Osteocyte (in vitro differentiated cells): Measurements from ENCODE around the gene CASP8AP2. TPM values are rescaled to one million over a fixed set of nuclear protein-coding genes. Genes with fewer than 3 reads are reported as not detected.

Source experiments
- DNase-seq: peaks from one replicate; pipeline ENCODE4 v3.0.0; 2021; ENCODE audit warnings: mixed read lengths; ENCODE audit not compliant: unreplicated experiment; ENCODE audit errors: extremely low spot score
- H3K27ac Mint-ChIP-seq: one replicate; pipeline ENCODE4 v1.8.0; 2021; ENCODE audit warnings: mild to moderate bottlenecking, mixed read lengths; ENCODE audit not compliant: unreplicated experiment
- H3K27me3 Mint-ChIP-seq: one replicate; pipeline ENCODE4 v1.8.0; 2021; ENCODE audit warnings: mixed read lengths; ENCODE audit not compliant: unreplicated experiment
- H3K36me3 Mint-ChIP-seq: one replicate; pipeline ENCODE4 v1.8.0; 2021; ENCODE audit warnings: mixed read lengths; ENCODE audit not compliant: unreplicated experiment
- H3K4me1 Mint-ChIP-seq: one replicate; pipeline ENCODE4 v1.8.0; 2021; ENCODE audit warnings: mixed read lengths; ENCODE audit not compliant: unreplicated experiment
- H3K4me3 Mint-ChIP-seq: one replicate; pipeline ENCODE4 v1.8.0; 2021; ENCODE audit warnings: mild to moderate bottlenecking, moderate library complexity, mixed read lengths; ENCODE audit not compliant: unreplicated experiment
- H3K9me3 Mint-ChIP-seq: one replicate; pipeline ENCODE4 v1.8.0; 2021; ENCODE audit warnings: mixed read lengths; ENCODE audit not compliant: unreplicated experiment
- total RNA-seq: library from RNA; stranded (reverse); gene quantifications from 2 replicates; pipeline ENCODE4 v1.2.1, GENCODE V29; 2021
- TF ChIP-seq, protein P1 (sequence below): fragments of 200-600 bp; sonication (generic); IDR thresholded peaks from 2 replicates; pipeline ENCODE4 v1.5.0; 2021; ENCODE audit warnings: antibody characterized with exemption, mild to moderate bottlenecking, moderate library complexity

CASP8AP2 gene
- total RNA-seq, 1 donor from 2014 or later = 15.2 TPM

DNA sequence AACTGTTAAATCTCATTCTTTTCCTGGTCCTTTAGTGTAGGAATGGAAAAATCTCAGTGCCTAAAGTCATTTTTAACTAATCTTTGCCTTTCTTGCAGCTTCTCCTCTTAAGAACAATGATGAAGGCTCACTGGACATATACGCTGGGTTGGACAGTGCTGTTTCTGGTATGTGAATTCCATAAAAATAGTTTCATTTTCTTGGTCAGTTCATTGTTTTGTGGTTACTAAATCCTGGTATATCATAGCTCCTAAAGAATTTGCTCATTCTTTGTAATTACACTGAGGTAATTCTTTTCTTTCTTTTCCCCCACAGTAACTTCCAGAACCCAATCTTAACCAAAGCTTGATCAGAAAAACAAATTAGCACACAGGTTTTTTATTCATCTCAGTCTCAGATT is 23.4 kb downstream of the CASP8AP2 start:
- DNase-seq = no peak
- Mint-ChIP-seq H3K27ac (no peak overlapping the region), H3K4me1 (peaks cover 3% of the 10 kb centered on the region), H3K9me3 (no peaks in the 10 kb centered on the region), H3K4me3 (no peak overlapping the region), H3K36me3 (peaks cover 34% of the 10 kb centered on the region), H3K27me3 (no peaks in the 10 kb centered on the region)
- TF ChIP-seq, protein P1, sequence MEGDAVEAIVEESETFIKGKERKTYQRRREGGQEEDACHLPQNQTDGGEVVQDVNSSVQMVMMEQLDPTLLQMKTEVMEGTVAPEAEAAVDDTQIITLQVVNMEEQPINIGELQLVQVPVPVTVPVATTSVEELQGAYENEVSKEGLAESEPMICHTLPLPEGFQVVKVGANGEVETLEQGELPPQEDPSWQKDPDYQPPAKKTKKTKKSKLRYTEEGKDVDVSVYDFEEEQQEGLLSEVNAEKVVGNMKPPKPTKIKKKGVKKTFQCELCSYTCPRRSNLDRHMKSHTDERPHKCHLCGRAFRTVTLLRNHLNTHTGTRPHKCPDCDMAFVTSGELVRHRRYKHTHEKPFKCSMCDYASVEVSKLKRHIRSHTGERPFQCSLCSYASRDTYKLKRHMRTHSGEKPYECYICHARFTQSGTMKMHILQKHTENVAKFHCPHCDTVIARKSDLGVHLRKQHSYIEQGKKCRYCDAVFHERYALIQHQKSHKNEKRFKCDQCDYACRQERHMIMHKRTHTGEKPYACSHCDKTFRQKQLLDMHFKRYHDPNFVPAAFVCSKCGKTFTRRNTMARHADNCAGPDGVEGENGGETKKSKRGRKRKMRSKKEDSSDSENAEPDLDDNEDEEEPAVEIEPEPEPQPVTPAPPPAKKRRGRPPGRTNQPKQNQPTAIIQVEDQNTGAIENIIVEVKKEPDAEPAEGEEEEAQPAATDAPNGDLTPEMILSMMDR = no peak

DNA sequence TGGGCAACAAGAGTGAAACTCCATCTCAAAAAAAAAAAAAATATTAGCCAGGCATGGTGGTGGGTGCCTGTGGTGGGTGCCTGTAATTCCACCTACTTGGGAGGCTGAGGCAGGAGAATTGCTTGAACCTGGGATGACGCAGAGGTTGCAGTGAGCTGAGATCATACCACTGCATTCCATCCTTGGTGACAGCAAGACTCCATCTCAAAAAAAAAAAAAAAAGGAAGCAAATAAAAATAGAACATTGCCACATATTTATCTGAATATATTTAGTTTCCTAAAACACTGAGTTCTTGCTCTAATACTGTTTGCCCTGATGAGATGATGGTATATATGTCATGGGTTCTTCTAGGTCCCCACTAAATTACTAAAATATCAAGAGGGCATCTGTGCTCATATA is 28.4 kb downstream of the CASP8AP2 start:
- Mint-ChIP-seq H3K4me3 (no peak overlapping the region), H3K9me3 (peaks cover 6% of the 10 kb centered on the region), H3K27me3 (no peaks in the 10 kb centered on the region), H3K27ac (no peak overlapping the region), H3K4me1 (peaks cover 3% of the 10 kb centered on the region), H3K36me3 (peaks cover 58% of the 10 kb centered on the region)
- DNase-seq = no peak
- TF ChIP-seq, protein P1 = no peak

DNA sequence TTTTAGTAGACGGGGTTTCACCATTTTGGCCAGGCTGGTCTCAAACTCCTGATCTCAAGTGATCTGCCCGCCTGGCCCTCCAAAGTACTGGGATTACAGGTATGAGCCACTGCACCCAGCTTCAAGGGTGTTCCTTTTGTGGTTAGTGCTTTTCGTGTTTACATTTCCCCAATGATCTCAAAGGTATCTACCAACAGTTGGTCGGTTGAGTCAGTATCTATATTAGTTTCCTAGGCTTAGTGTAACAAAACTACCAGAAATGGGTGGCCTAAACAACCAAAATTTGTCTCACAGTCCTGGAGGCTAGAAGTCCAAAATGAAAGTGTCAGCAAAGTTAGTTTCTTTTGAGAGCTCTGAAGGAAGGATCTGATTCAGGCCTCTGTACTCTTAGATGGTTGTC is 30.1 kb downstream of the CASP8AP2 start:
- DNase-seq = no peak
- TF ChIP-seq, protein P1 = no peak
- H3K9me3 Mint-ChIP-seq = peaks cover 6% of the 10 kb centered on the region
- H3K36me3 Mint-ChIP-seq = peaks cover 64% of the 10 kb centered on the region
- no peaks in the 10 kb centered on the region for H3K4me1 Mint-ChIP-seq
- H3K4me3 Mint-ChIP-seq = no peak overlapping the region
- no peaks in the 10 kb centered on the region for H3K27me3 Mint-ChIP-seq
- H3K27ac Mint-ChIP-seq = no peak overlapping the region

DNA sequence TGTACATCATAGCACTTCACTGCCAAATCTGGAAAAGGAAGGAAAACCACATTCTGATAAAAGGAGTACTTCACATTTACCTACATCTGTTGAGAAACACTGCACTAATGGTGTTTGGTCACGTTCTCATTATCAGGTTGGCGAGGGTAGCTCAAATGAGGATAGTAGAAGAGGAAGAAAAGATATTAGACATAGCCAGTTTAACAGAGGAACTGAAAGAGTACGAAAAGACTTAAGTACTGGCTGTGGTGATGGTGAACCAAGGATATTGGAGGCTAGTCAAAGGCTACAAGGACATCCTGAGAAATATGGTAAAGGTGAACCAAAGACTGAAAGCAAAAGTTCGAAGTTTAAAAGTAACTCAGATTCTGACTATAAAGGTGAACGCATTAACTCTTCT is 32.6 kb downstream of the CASP8AP2 start:
- Mint-ChIP-seq H3K4me3 (no peak overlapping the region), H3K4me1 (no peaks in the 10 kb centered on the region), H3K9me3 (peaks cover 10% of the 10 kb centered on the region), H3K27ac (no peak overlapping the region), H3K27me3 (no peaks in the 10 kb centered on the region), H3K36me3 (peaks cover 60% of the 10 kb centered on the region)
- TF ChIP-seq, protein P1 = no peak
- no peak for DNase-seq

DNA sequence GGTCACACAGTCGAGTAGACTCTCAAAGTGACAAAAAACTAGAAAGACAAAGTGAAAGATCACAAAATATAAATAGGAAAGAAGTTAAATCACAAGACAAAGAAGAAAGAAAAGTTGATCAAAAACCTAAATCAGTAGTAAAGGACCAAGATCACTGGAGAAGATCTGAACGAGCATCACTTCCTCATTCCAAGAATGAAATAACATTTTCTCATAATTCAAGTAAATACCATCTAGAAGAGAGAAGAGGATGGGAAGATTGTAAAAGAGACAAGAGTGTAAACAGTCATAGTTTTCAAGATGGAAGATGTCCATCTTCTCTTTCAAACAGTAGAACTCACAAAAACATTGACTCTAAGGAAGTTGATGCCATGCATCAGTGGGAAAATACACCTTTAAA is 33.0 kb downstream of the CASP8AP2 start:
- Mint-ChIP-seq H3K4me3 (no peak overlapping the region), H3K27me3 (no peaks in the 10 kb centered on the region), H3K36me3 (peaks cover 64% of the 10 kb centered on the region), H3K9me3 (peaks cover 10% of the 10 kb centered on the region), H3K27ac (no peak overlapping the region), H3K4me1 (no peaks in the 10 kb centered on the region)
- TF ChIP-seq, protein P1 = no peak
- DNase-seq = no peak
